Vagina (tissue), 2 donors: ENCODE results near the gene DNM3. TPM values are rescaled to one million over a fixed set of nuclear protein-coding genes. Genes with fewer than 3 reads are reported as not detected.

ENCODE experiments used
- DNase-seq, 2 donors: peaks; one replicate each; pipeline ENCODE4 v3.0.0-alpha.2; 2017; ENCODE audit errors: extremely low spot score in 2 of 2
- H3K27ac ChIP-seq: fragments of 200-600 bp; sonication (generic); one replicate; pipeline ENCODE4 v1.5.1; 2019
- H3K27me3 ChIP-seq: fragments of 200-600 bp; sonication (generic); one replicate; pipeline ENCODE4 v1.5.1; 2019
- H3K36me3 ChIP-seq, 2 donors: fragments of 200-600 bp; sonication (generic); one replicate each; pipeline ENCODE4 v1.5.1; 2017 to 2019
- H3K4me1 ChIP-seq: fragments of 200-600 bp; sonication (generic); one replicate; pipeline ENCODE4 v1.5.1; 2019
- H3K4me3 ChIP-seq, 2 donors: fragments of 200-600 bp; sonication (generic); 1 replicate in 1 of 2; 2 replicates in 1 of 2; pipeline ENCODE4 v1.5.1; 2016 to 2019
- H3K9me3 ChIP-seq: fragments of 200-600 bp; sonication (generic); one replicate; pipeline ENCODE4 v1.5.1; 2019
- POLR2A ChIP-seq, 2 donors: fragments of 450-650 bp; IDR thresholded peaks; one replicate each; pipeline ENCODE4 v1.6.1; 2017; ENCODE audit warnings: antibody characterized with exemption in 2 of 2, mild to moderate bottlenecking in 2 of 2, moderate library complexity in 2 of 2
- POLR2AphosphoS5 ChIP-seq, 2 donors: sonication (generic); formaldehyde crosslinking; IDR thresholded peaks; one replicate each; pipeline ENCODE4 v1.9.0; 2017; ENCODE audit warnings: antibody characterized with exemption in 2 of 2, mild to moderate bottlenecking in 2 of 2, low read depth in 1 of 2; ENCODE audit not compliant: insufficient read depth in 1 of 2
- intact Hi-C: fragments of 100-400 bp; cut with DNase I; formaldehyde crosslinking; loops from one replicate; pipeline ENCODE4 v1.15.1; 2023
- total RNA-seq: library from RNA; depleted of rRNA; stranded (reverse); fragments of >200 nt; gene quantifications from one replicate; pipeline ENCODE4 v1.2.3, GENCODE V29; 2016
- TF ChIP-seq, protein P1 (sequence below), 3 experiments: fragments of 450-650 bp in 2 of 3; fragments of 200-600 bp in 1 of 3; sonication (generic) in 1 of 3; IDR thresholded peaks; one replicate each; pipeline ENCODE4 v1.5.1; 2017 to 2019; ENCODE audit warnings: antibody characterized with exemption in 3 of 3, mild to moderate bottlenecking in 2 of 3, moderate library complexity in 2 of 3

The DNM3 gene
- total RNA-seq, 1 donor from 2014 or later, result 15.5 TPM

DNA sequence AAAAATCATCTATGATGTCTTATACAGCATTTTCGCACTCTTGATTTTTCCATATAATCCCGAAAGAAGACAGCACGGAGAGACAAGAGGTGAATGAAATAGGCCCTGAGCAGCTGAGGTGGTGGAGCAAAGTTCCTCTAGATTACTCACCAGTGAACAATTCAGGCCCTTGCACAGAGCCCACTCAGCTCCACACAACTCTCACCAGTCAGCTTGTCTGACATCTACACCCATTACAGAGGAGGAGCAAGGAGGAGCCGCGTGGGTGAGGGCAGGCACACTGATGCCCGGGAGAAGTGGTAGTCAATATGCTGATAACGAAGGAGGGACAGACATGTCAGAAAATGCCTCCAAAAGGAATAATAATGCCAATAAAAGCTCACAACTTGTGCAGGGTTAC is 59.9 kb downstream of the DNM3 start:
- no peaks in the 10 kb centered on the region for H3K9me3 ChIP-seq
- H3K4me3 ChIP-seq, result no peak overlapping the region
- DNase-seq, result no peak
- peaks cover 9% of the 10 kb centered on the region for H3K4me1 ChIP-seq
- TF ChIP-seq, protein P1, sequence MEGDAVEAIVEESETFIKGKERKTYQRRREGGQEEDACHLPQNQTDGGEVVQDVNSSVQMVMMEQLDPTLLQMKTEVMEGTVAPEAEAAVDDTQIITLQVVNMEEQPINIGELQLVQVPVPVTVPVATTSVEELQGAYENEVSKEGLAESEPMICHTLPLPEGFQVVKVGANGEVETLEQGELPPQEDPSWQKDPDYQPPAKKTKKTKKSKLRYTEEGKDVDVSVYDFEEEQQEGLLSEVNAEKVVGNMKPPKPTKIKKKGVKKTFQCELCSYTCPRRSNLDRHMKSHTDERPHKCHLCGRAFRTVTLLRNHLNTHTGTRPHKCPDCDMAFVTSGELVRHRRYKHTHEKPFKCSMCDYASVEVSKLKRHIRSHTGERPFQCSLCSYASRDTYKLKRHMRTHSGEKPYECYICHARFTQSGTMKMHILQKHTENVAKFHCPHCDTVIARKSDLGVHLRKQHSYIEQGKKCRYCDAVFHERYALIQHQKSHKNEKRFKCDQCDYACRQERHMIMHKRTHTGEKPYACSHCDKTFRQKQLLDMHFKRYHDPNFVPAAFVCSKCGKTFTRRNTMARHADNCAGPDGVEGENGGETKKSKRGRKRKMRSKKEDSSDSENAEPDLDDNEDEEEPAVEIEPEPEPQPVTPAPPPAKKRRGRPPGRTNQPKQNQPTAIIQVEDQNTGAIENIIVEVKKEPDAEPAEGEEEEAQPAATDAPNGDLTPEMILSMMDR (IDR thresholded peaks at IDR 0.05), result no peak
- no peak for TF ChIP-seq POLR2AphosphoS5 (IDR thresholded peaks at IDR 0.05; ENCODE audit: insufficient read depth in 1 of 2, low read depth in 1 of 2)
- TF ChIP-seq POLR2A (IDR thresholded peaks at IDR 0.05), result no peak
- H3K27ac ChIP-seq, result no peak overlapping the region
- intact Hi-C loops, result no loop called here
- H3K36me3 ChIP-seq, result no peaks in the 10 kb centered on the region
- H3K27me3 ChIP-seq, result no peaks in the 10 kb centered on the region

DNA sequence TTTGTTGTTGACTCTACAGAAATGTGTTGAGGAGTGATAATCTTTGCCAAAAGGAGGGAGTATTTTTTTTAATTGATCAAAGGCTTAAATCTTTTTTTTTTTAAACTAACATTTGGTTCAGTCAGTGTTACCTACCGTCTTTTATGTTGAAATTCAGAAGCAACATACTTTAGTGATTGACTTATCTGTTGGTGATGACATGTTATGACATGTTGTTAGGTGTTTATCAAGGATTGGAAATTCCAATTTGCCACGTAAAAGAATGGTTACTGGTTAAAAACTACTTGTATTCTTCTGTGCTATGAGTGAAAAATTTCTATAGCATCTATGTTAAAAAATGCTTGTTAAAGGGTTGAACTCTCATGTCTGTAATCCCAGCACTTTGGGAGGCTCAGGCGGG is 61.2 kb downstream of the DNM3 start:
- intact Hi-C loops, result no loop called here
- Histone ChIP-seq H3K27ac (no peak overlapping the region), H3K9me3 (no peaks in the 10 kb centered on the region), H3K27me3 (no peaks in the 10 kb centered on the region), H3K4me3 (no peak overlapping the region), H3K4me1 (peaks cover 9% of the 10 kb centered on the region), H3K36me3 (no peaks in the 10 kb centered on the region)
- no peak for DNase-seq
- TF ChIP-seq POLR2AphosphoS5 (IDR thresholded peaks at IDR 0.05; ENCODE audit: insufficient read depth in 1 of 2, low read depth in 1 of 2) (no peak), POLR2A (IDR thresholded peaks at IDR 0.05) (no peak)
- TF ChIP-seq, protein P1 (IDR thresholded peaks at IDR 0.05), result no peak

DNA sequence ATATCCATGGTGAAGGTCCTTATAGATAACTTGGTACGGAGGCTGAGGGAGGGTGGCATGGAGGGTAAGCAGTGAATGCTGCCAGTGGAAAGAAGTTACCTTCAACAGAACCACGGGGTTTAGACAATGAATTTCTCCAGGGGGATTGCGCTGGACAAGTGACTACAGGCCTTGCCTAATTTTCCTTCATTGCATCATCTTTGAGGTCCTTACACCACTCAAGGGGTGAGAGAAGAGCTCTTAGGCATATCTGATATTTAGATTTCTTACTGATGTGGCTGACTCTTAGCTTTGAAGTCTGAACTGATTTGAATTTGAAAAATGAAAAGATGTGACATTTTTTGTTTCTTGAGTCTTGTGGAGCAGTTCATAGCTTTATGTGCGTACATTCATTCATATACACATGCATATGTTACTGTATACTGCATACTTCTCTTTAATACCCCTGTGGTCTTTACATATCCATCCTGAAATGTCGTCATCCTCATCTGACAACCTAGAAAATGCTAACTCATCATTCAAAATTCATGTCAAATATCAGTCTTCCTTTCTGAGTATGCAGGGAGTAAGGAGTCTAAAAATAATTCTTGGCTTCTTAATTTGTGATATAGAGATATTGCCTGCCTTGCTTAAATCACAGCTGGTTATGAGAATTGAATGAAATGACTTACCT is 63.6 kb downstream of the DNM3 start:
- H3K27ac ChIP-seq, result no peak overlapping the region
- no peaks in the 10 kb centered on the region for H3K4me1 ChIP-seq
- no peaks in the 10 kb centered on the region for H3K9me3 ChIP-seq
- TF ChIP-seq POLR2AphosphoS5 (IDR thresholded peaks at IDR 0.05; ENCODE audit: insufficient read depth in 1 of 2, low read depth in 1 of 2), result no peak
- TF ChIP-seq POLR2A (IDR thresholded peaks at IDR 0.05), result no peak
- TF ChIP-seq, protein P1 (IDR thresholded peaks at IDR 0.05), result no peak
- no peaks in the 10 kb centered on the region for H3K27me3 ChIP-seq
- DNase-seq, result no peak
- no peak overlapping the region for H3K4me3 ChIP-seq
- H3K36me3 ChIP-seq, result no peaks in the 10 kb centered on the region
- intact Hi-C loops, result no loop called here

GRCh38 chr1:171909711-171910110 is 68.4 kb downstream of the DNM3 start:
- intact Hi-C loops, result no loop called here
- Histone ChIP-seq H3K27ac (no peak overlapping the region), H3K36me3 (no peaks in the 10 kb centered on the region), H3K4me3 (no peak overlapping the region), H3K27me3 (no peaks in the 10 kb centered on the region), H3K4me1 (no peaks in the 10 kb centered on the region), H3K9me3 (no peaks in the 10 kb centered on the region)
- DNase-seq, result no peak
- TF ChIP-seq, protein P1 (IDR thresholded peaks at IDR 0.05), result no peak
- TF ChIP-seq POLR2A (IDR thresholded peaks at IDR 0.05), result no peak
- no peak for TF ChIP-seq POLR2AphosphoS5 (IDR thresholded peaks at IDR 0.05; ENCODE audit: insufficient read depth in 1 of 2, low read depth in 1 of 2)

GRCh38 chr1:171910786-171911185 is 69.5 kb downstream of the DNM3 start:
- no peaks in the 10 kb centered on the region for H3K4me1 ChIP-seq
- H3K27ac ChIP-seq, result no peak overlapping the region
- no peaks in the 10 kb centered on the region for H3K27me3 ChIP-seq
- intact Hi-C loops, result no loop called here
- H3K9me3 ChIP-seq, result no peaks in the 10 kb centered on the region
- DNase-seq, result no peak
- H3K36me3 ChIP-seq, result no peaks in the 10 kb centered on the region
- TF ChIP-seq POLR2A (IDR thresholded peaks at IDR 0.05), result no peak
- TF ChIP-seq, protein P1 (IDR thresholded peaks at IDR 0.05), result no peak
- TF ChIP-seq POLR2AphosphoS5 (IDR thresholded peaks at IDR 0.05; ENCODE audit: insufficient read depth in 1 of 2, low read depth in 1 of 2), result no peak
- H3K4me3 ChIP-seq, result no peak overlapping the region
